H9 (cell line): ENCODE data around the gene PRPF19. TPM values are rescaled to one million over a fixed set of nuclear protein-coding genes. Genes with fewer than 3 reads are reported as not detected.
A peak's percentile ranks its signal among the peaks of the same experiment; 100 is the strongest.

ENCODE experiments used
- DNase-seq: peaks from one replicate; pipeline ENCODE4 v3.0.0-alpha.2; 2017
- H2AFZ ChIP-seq: one replicate; pipeline ENCODE4 v1.6.1; 2013; ENCODE audit warnings: mild to moderate bottlenecking, low read length, control low read depth, moderate library complexity
- H2AK5ac ChIP-seq: 2 replicates; pipeline ENCODE4 v1.6.1; 2013; ENCODE audit warnings: low read length, control low read depth, mixed read lengths; ENCODE audit not compliant: insufficient read length
- H2BK120ac ChIP-seq: one replicate; pipeline ENCODE4 v1.6.1; 2013; ENCODE audit warnings: low read depth, mild to moderate bottlenecking, low read length, control low read depth, inconsistent platforms; ENCODE audit not compliant: poor library complexity, severe bottlenecking
- H2BK12ac ChIP-seq: 2 replicates; pipeline ENCODE4 v1.6.1; 2013; ENCODE audit warnings: low read length, control low read depth, mixed read lengths, low read depth; ENCODE audit not compliant: insufficient read length
- H2BK15ac ChIP-seq: 2 replicates; pipeline ENCODE4 v1.6.1; 2013; ENCODE audit warnings: low read depth, low read length, control low read depth
- H2BK20ac ChIP-seq: one replicate; pipeline ENCODE4 v1.6.1; 2013; ENCODE audit warnings: low read depth, mild to moderate bottlenecking, low read length, control low read depth, inconsistent platforms; ENCODE audit not compliant: poor library complexity, severe bottlenecking
- H2BK5ac ChIP-seq: 2 replicates; pipeline ENCODE4 v1.6.1; 2013; ENCODE audit warnings: low read length, control low read depth, mixed read lengths; ENCODE audit not compliant: insufficient read length
- H3K14ac ChIP-seq: 2 replicates; pipeline ENCODE4 v1.6.1; 2013; ENCODE audit warnings: low read length, control low read depth; ENCODE audit not compliant: insufficient read depth
- H3K18ac ChIP-seq: 2 replicates; pipeline ENCODE4 v1.6.1; 2013; ENCODE audit warnings: low read depth, mild to moderate bottlenecking, mixed read lengths, low read length, control low read depth; ENCODE audit not compliant: insufficient read length
- H3K23ac ChIP-seq: 2 replicates; pipeline ENCODE4 v1.6.1; 2013; ENCODE audit warnings: low read length, control low read depth, mixed read lengths, low read depth; ENCODE audit not compliant: insufficient read length
- H3K23me2 ChIP-seq: 2 replicates; pipeline ENCODE4 v1.6.1; 2013; ENCODE audit warnings: low read depth, mild to moderate bottlenecking, mixed read lengths, low read length, control low read depth; ENCODE audit not compliant: insufficient read length, poor library complexity, severe bottlenecking
- H3K27ac ChIP-seq: 2 replicates; pipeline ENCODE4 v1.5.1; 2013; ENCODE audit warnings: low read length, control low read depth, mixed read lengths, low read depth; ENCODE audit not compliant: insufficient read length
- H3K27me3 ChIP-seq: 2 replicates; pipeline ENCODE4 v1.6.1; 2013; ENCODE audit warnings: low read length, control low read depth, inconsistent platforms; ENCODE audit not compliant: insufficient read depth
- H3K4ac ChIP-seq: 2 replicates; pipeline ENCODE4 v1.6.1; 2013; ENCODE audit warnings: low read depth, mild to moderate bottlenecking, control low read depth, inconsistent platforms, low read length, moderate library complexity
- H3K4me1 ChIP-seq: 2 replicates; pipeline ENCODE4 v1.6.1; 2013; ENCODE audit warnings: low read length, control low read depth, inconsistent platforms; ENCODE audit not compliant: insufficient read depth
- H3K4me2 ChIP-seq: 2 replicates; pipeline ENCODE4 v1.6.1; 2013; ENCODE audit warnings: low read length, control low read depth, mixed read lengths; ENCODE audit not compliant: insufficient read length, insufficient read depth
- H3K56ac ChIP-seq: 2 replicates; pipeline ENCODE4 v1.6.1; 2013; ENCODE audit warnings: low read depth, mild to moderate bottlenecking, mixed read lengths, low read length, control low read depth; ENCODE audit not compliant: insufficient read length
- H3K79me1 ChIP-seq: 2 replicates; pipeline ENCODE4 v1.6.1; 2013; ENCODE audit warnings: low read depth, mild to moderate bottlenecking, moderate library complexity, low read length, control low read depth, inconsistent platforms; ENCODE audit not compliant: insufficient read depth, poor library complexity, severe bottlenecking
- H3K79me2 ChIP-seq: 2 replicates; pipeline ENCODE4 v1.6.1; 2013; ENCODE audit warnings: low read length, control low read depth, inconsistent platforms; ENCODE audit not compliant: insufficient read depth
- H3K9ac ChIP-seq: 2 replicates; pipeline ENCODE4 v1.6.1; 2013; ENCODE audit warnings: low read length, control low read depth, mixed read lengths; ENCODE audit not compliant: insufficient read length; ENCODE audit errors: extremely low read depth
- H3K9me3 ChIP-seq: one replicate; pipeline ENCODE4 v1.6.1; 2013; ENCODE audit warnings: low read depth, low read length, inconsistent platforms; ENCODE audit not compliant: control insufficient read depth
- H3T11ph ChIP-seq: one replicate; pipeline ENCODE4 v1.6.1; 2013; ENCODE audit warnings: mild to moderate bottlenecking, low read length, control low read depth, inconsistent platforms
- H4K20me1 ChIP-seq: one replicate; pipeline ENCODE4 v1.6.1; 2013; ENCODE audit not compliant: control insufficient read depth, insufficient read length, insufficient read depth
- H4K5ac ChIP-seq: 2 replicates; pipeline ENCODE4 v1.6.1; 2013; ENCODE audit warnings: low read depth, mild to moderate bottlenecking, mixed read lengths, low read length, control low read depth; ENCODE audit not compliant: insufficient read length
- H4K8ac ChIP-seq: replicated peaks from 2 replicates; pipeline ENCODE4 v1.6.1; 2013; ENCODE audit warnings: low read length, control low read depth, mixed read lengths, low read depth; ENCODE audit not compliant: insufficient read length
- H4K91ac ChIP-seq: 2 replicates; pipeline ENCODE4 v1.6.1; 2013; ENCODE audit warnings: low read depth, mild to moderate bottlenecking, moderate library complexity, mixed read lengths, low read length, control low read depth; ENCODE audit not compliant: insufficient read length
- H3K27ac Mint-ChIP-seq, 3 experiments: 2 replicates in 2 of 3; 3 replicates in 1 of 3; pipeline ENCODE4 v1.8.0; 2020 to 2021; ENCODE audit warnings: mixed read lengths in 3 of 3, mild to moderate bottlenecking in 1 of 3, moderate library complexity in 1 of 3
- H3K27me3 Mint-ChIP-seq: 2 replicates; pipeline ENCODE4 v1.8.0; 2021; ENCODE audit warnings: low read depth, mild to moderate bottlenecking, moderate library complexity, mixed read lengths
- H3K36me3 Mint-ChIP-seq, 3 experiments: 2 replicates in 2 of 3; 3 replicates in 1 of 3; pipeline ENCODE4 v1.8.0; 2020 to 2021; ENCODE audit warnings: low read depth in 3 of 3, mixed read lengths in 3 of 3; ENCODE audit not compliant: insufficient read depth in 1 of 3
- H3K4me1 Mint-ChIP-seq, 2 experiments: 2 replicates each; pipeline ENCODE4 v1.8.0; 2020; ENCODE audit warnings: mixed read lengths in 2 of 2
- H3K4me3 Mint-ChIP-seq, 2 experiments: 2 replicates in 1 of 2; 3 replicates in 1 of 2; pipeline ENCODE4 v1.8.0; 2020 to 2021; ENCODE audit warnings: mild to moderate bottlenecking in 2 of 2, mixed read lengths in 2 of 2, moderate library complexity in 1 of 2
- H3K9me3 Mint-ChIP-seq, 2 experiments: 2 replicates in 1 of 2; 3 replicates in 1 of 2; pipeline ENCODE4 v1.8.0; 2020; ENCODE audit warnings: mild to moderate bottlenecking in 2 of 2, mixed read lengths in 2 of 2, moderate library complexity in 1 of 2
- CTCF ChIP-seq: fragments of 200-600 bp; sonication (generic); conservative IDR thresholded peaks from 3 replicates; pipeline ENCODE4 v1.8.0; 2021; ENCODE audit warnings: antibody characterized with exemption, mild to moderate bottlenecking
- WGBS: extraction: QIAGEN DNeasy Blood & Tissue Kit; methylation state at CpG from one replicate; pipeline ENCODE4 v1.1.7; 2013; ENCODE audit warnings: missing lambda C conversion rate, low lambda C conversion rate, mixed read lengths; ENCODE audit not compliant: insufficient read length; ENCODE audit errors: extremely low coverage; 5-methylcytosine and 5-hydroxymethylcytosine counted together
- total RNA-seq: library from RNA; stranded (reverse); gene quantifications from 2 replicates; pipeline ENCODE4 v1.2.1, GENCODE V29; 2021

PRPF19 gene
- total RNA-seq, 1 experiment from 2014 or later = 130 TPM

- Histone ChIP-seq H3K4me2 (no peak overlapping the region), H3K23ac (no peak overlapping the region), H3K56ac (no peak overlapping the region), H2AK5ac (no peak overlapping the region), H3K9me3 (no peaks in the 10 kb centered on the region), H3K4me1 (no peaks in the 10 kb centered on the region), H2BK15ac (no peak overlapping the region), H4K91ac (no peak overlapping the region), H3K79me1 (no peaks in the 10 kb centered on the region), H2BK12ac (no peak overlapping the region), H2BK120ac (no peak overlapping the region), H2BK20ac (no peak overlapping the region), H2BK5ac (no peak overlapping the region), H3T11ph (no peak overlapping the region), H3K18ac (no peak overlapping the region), H4K8ac (no peak overlapping the region), H3K27me3 (no peaks in the 10 kb centered on the region), H3K23me2 (no peaks in the 10 kb centered on the region), H3K14ac (no peak overlapping the region), H2AFZ (no peak overlapping the region), H3K9ac (no peak overlapping the region), H4K20me1 (no peaks in the 10 kb centered on the region), H3K27ac (no peak overlapping the region), H3K4ac (no peak overlapping the region), H4K5ac (no peak overlapping the region), H3K79me2 (no peaks in the 10 kb centered on the region)
- H3K4me1 Mint-ChIP-seq = no peaks in the 10 kb centered on the region
- peaks cover 20 to 38% (median 35%) of the 10 kb centered on the region in 3 experiments for H3K36me3 Mint-ChIP-seq
- peak overlapping the region in 1 of 3 experiments; percentile 61; a peak in 2 of 7 replicates for H3K27ac Mint-ChIP-seq
- no peak for DNase-seq
- WGBS = no CpG with 5 or more reads among the region's 68 CpGs
- no peak for TF ChIP-seq CTCF
- no peak overlapping the region for H3K4me3 Mint-ChIP-seq
- no peaks in the 10 kb centered on the region for H3K9me3 Mint-ChIP-seq
- H3K27me3 Mint-ChIP-seq = peaks cover 2% of the 10 kb centered on the region; the same call in 1 of the 2 replicates
These were observed 53.1 kb downstream of the PRPF19 start for GRCh38 chr11:60852982-60853950.
